PC-9 (cell line): ENCODE results near the gene CLSTN1. TPM values are rescaled to one million over a fixed set of nuclear protein-coding genes. Genes with fewer than 3 reads are reported as not detected.

Experiments
- BruUV-seq: library from RNA; stranded (reverse); fragments of 400-500 nt; replicated peaks from 2 replicates; lab custom pipeline; 2021; lab: Mats Ljungman, UMichigan
- CTCF ChIA-PET: fragments of 300-600 bp; sonication (Branson Sonifier 250); formaldehyde crosslinking; loops from one replicate; lab custom pipeline; 2022; ENCODE audit warnings: antibody characterized with exemption; lab: Charles Lee
- POLR2A ChIA-PET: fragments of 300-600 bp; sonication (Branson Sonifier 250); formaldehyde crosslinking; loops from one replicate; lab custom pipeline; 2022; ENCODE audit warnings: antibody characterized with exemption; ENCODE audit not compliant: unreplicated experiment; lab: Charles Lee
- DNase-seq, 2 experiments: peaks; one replicate each; pipeline versions ENCODE4 v3.0.0 to v3.0.0-alpha.2; 2015 to 2022; ENCODE audit warnings: mixed read lengths in 1 of 2
- H2AFZ ChIP-seq: fragments of 200-600 bp; sonication (generic); 2 replicates; pipeline ENCODE4 v1.8.1; 2017; ENCODE audit warnings: antibody characterized with exemption
- H3F3A ChIP-seq: fragments of 200-600 bp; sonication (generic); 2 replicates; pipeline ENCODE4 v1.8.1; 2017; ENCODE audit warnings: antibody characterized with exemption, mild to moderate bottlenecking, low read depth; ENCODE audit not compliant: insufficient read depth
- H3K27ac ChIP-seq: fragments of 200-600 bp; sonication (generic); 2 replicates; pipeline ENCODE4 v1.6.1; 2016; ENCODE audit warnings: mixed run types
- H3K27me3 ChIP-seq: fragments of 200-600 bp; sonication (generic); 2 replicates; pipeline ENCODE4 v1.6.1; 2016; ENCODE audit warnings: low read depth, mixed run types; ENCODE audit not compliant: insufficient read depth
- H3K36me3 ChIP-seq: fragments of 200-600 bp; sonication (generic); 2 replicates; pipeline ENCODE4 v1.6.1; 2016; ENCODE audit warnings: low read depth, mixed run types
- H3K4me1 ChIP-seq: fragments of 200-600 bp; sonication (generic); replicated peaks from 2 replicates; pipeline ENCODE4 v1.6.1; 2016; ENCODE audit warnings: mixed run types; ENCODE audit not compliant: insufficient read depth
- H3K4me2 ChIP-seq: fragments of 200-600 bp; sonication (generic); 2 replicates; pipeline ENCODE4 v1.6.1; 2017; ENCODE audit warnings: mixed run types
- H3K4me3 ChIP-seq: fragments of 200-600 bp; sonication (generic); 2 replicates; pipeline ENCODE4 v1.6.1; 2016; ENCODE audit warnings: mixed run types
- H3K79me2 ChIP-seq: fragments of 200-600 bp; sonication (generic); 2 replicates; pipeline ENCODE4 v1.6.1; 2017; ENCODE audit warnings: low read depth, mixed run types
- H3K9me2 ChIP-seq: fragments of 200-600 bp; sonication (generic); 2 replicates; pipeline ENCODE4 v1.8.1; 2017; ENCODE audit warnings: mild to moderate bottlenecking; ENCODE audit not compliant: insufficient read depth
- H3K9me3 ChIP-seq: fragments of 200-600 bp; sonication (generic); 2 replicates; pipeline ENCODE4 v1.8.1; 2016; ENCODE audit warnings: low read depth; ENCODE audit not compliant: insufficient read depth
- H4K20me1 ChIP-seq: fragments of 200-600 bp; sonication (generic); 2 replicates; pipeline ENCODE4 v1.8.1; 2017; ENCODE audit not compliant: insufficient read depth
- EZH2 ChIP-seq: fragments of 200-600 bp; sonication (generic); IDR thresholded peaks from 2 replicates; pipeline ENCODE4 v1.8.0; 2017; ENCODE audit warnings: antibody characterized with exemption, low read depth
- intact Hi-C: fragments of 100-400 bp; cut with micrococcal nuclease; formaldehyde crosslinking; loops from one replicate; pipeline ENCODE4 v1.10.0; 2022; ENCODE audit not compliant: unreplicated experiment
- total RNA-seq: library from RNA; stranded (reverse); gene quantifications from 2 replicates; pipeline ENCODE4 v1.2.3, GENCODE V29; 2021
- TF ChIP-seq, protein P1 (sequence below): fragments of 200-600 bp; sonication (generic); conservative IDR thresholded peaks from 2 replicates; pipeline ENCODE4 v1.6.1; 2017; ENCODE audit warnings: mixed run types, antibody characterized with exemption, mild to moderate bottlenecking, moderate library complexity

The CLSTN1 gene
- total RNA-seq, 1 experiment from 2014 or later, result 140 TPM

DNA sequence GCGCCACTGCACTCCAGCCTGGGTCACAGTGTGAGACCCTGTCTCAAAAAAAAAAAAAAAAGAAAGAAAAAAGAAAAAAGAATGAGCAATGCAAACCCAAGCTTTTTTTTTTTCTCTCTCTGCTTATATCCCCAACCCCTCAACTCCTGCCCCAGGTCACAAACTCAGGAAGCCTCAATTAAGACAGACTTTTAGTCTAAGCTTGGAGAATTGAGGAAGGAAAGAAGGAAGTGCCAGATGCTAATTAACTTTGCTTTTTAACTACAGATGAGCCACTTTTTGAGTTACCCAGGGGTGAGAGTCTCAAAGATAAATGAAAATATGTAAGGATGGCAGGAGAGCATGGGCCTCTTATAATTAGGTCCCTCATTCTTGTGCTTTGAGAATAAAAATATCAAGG, 139.0 kb downstream of the CLSTN1 start:
- no peak overlapping the region for H3K4me3 ChIP-seq
- H3K79me2 ChIP-seq, result no peaks in the 10 kb centered on the region
- ChIA-PET POLR2A (no interaction called here), CTCF (no interaction called here)
- H3K9me2 ChIP-seq, result no peaks in the 10 kb centered on the region
- H2AFZ ChIP-seq, result no peak overlapping the region
- no peaks in the 10 kb centered on the region for H4K20me1 ChIP-seq
- H3K27ac ChIP-seq, result no peak overlapping the region
- H3K9me3 ChIP-seq, result no peaks in the 10 kb centered on the region
- intact Hi-C loops, result no loop called here
- no peak for DNase-seq
- no peaks in the 10 kb centered on the region for H3K36me3 ChIP-seq
- peaks cover 15% of the 10 kb centered on the region; the same call in 1 of the 2 replicates for H3K4me1 ChIP-seq
- no peak overlapping the region for H3K4me2 ChIP-seq
- BruUV-seq, result no TSS peak
- H3K27me3 ChIP-seq, result no peaks in the 10 kb centered on the region
- no peak for TF ChIP-seq EZH2
- TF ChIP-seq, protein P1, sequence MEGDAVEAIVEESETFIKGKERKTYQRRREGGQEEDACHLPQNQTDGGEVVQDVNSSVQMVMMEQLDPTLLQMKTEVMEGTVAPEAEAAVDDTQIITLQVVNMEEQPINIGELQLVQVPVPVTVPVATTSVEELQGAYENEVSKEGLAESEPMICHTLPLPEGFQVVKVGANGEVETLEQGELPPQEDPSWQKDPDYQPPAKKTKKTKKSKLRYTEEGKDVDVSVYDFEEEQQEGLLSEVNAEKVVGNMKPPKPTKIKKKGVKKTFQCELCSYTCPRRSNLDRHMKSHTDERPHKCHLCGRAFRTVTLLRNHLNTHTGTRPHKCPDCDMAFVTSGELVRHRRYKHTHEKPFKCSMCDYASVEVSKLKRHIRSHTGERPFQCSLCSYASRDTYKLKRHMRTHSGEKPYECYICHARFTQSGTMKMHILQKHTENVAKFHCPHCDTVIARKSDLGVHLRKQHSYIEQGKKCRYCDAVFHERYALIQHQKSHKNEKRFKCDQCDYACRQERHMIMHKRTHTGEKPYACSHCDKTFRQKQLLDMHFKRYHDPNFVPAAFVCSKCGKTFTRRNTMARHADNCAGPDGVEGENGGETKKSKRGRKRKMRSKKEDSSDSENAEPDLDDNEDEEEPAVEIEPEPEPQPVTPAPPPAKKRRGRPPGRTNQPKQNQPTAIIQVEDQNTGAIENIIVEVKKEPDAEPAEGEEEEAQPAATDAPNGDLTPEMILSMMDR, result no peak
- peaks cover 20% of the 10 kb centered on the region for H3F3A ChIP-seq

- H3K4me1 ChIP-seq, result no peaks in the 10 kb centered on the region
- BruUV-seq, result no TSS peak
- no peak overlapping the region for H3K4me2 ChIP-seq
- H3K79me2 ChIP-seq, result no peaks in the 10 kb centered on the region
- H2AFZ ChIP-seq, result no peak overlapping the region
- no peak for DNase-seq
- intact Hi-C loops, result no loop called here
- POLR2A ChIA-PET, result interaction anchor here (0.6 kb wide), 1 partner anchor 735 kb away, joined by 5 read pairs; the partner anchor contains the start of gene CA6
- no peaks in the 10 kb centered on the region for H4K20me1 ChIP-seq
- TF ChIP-seq, protein P1, result no peak
- TF ChIP-seq EZH2, result no peak
- H3F3A ChIP-seq, result peaks cover 3% of the 10 kb centered on the region; the same call in 1 of the 2 replicates
- H3K4me3 ChIP-seq, result no peak overlapping the region
- H3K27me3 ChIP-seq, result no peaks in the 10 kb centered on the region
- no peaks in the 10 kb centered on the region for H3K9me2 ChIP-seq
- no peaks in the 10 kb centered on the region for H3K36me3 ChIP-seq
- H3K27ac ChIP-seq, result no peak overlapping the region
- no peaks in the 10 kb centered on the region for H3K9me3 ChIP-seq
- CTCF ChIA-PET, result interaction anchor here (0.6 kb wide), 1 partner anchor 129 kb away, joined by 3 read pairs; no protein-coding TSS in a partner anchor
Observed at GRCh38 chr1:9680828-9681227, 142.9 kb downstream of the CLSTN1 start.

GRCh38 chr1:9680091-9680490, 143.7 kb downstream of the CLSTN1 start:
- BruUV-seq, result no TSS peak
- intact Hi-C loops, result no loop called here
- POLR2A ChIA-PET, result no interaction called here
- Histone ChIP-seq H4K20me1 (no peaks in the 10 kb centered on the region), H2AFZ (no peak overlapping the region), H3K9me3 (no peaks in the 10 kb centered on the region), H3K4me1 (no peaks in the 10 kb centered on the region), H3K27ac (no peak overlapping the region), H3K4me2 (no peak overlapping the region), H3K79me2 (no peaks in the 10 kb centered on the region), H3F3A (no peaks in the 10 kb centered on the region), H3K36me3 (no peaks in the 10 kb centered on the region), H3K4me3 (no peak overlapping the region), H3K27me3 (no peaks in the 10 kb centered on the region), H3K9me2 (no peaks in the 10 kb centered on the region)
- TF ChIP-seq, protein P1, result no peak
- CTCF ChIA-PET, result no interaction called here
- no peak for DNase-seq

Other genes with a start within 250 kb of the CLSTN1 start
- gene TMEM201, start 235.1 kb downstream of the CLSTN1 start, total RNA-seq, result 17.2 and 17.4 TPM in 2 replicates
- gene PIK3CD, start 172.2 kb downstream of the CLSTN1 start, total RNA-seq, result 10.3 and 16.4 TPM in 2 replicates
- 58.9 and 70.5 TPM in 2 replicates for gene CTNNBIP1, start 86.3 kb upstream of the CLSTN1 start, total RNA-seq
- 27.4 and 33.5 TPM in 2 replicates for gene LZIC, start 119.4 kb upstream of the CLSTN1 start, total RNA-seq
- gene NMNAT1, start 119.5 kb upstream of the CLSTN1 start, total RNA-seq, result 10.1 and 13.4 TPM in 2 replicates
- gene RBP7, start 173.3 kb upstream of the CLSTN1 start, total RNA-seq, result 0.61 and 1.8 TPM in 2 replicates
- gene UBE4B, start 209.0 kb upstream of the CLSTN1 start, total RNA-seq, result 54.3 and 59.1 TPM in 2 replicates